Mucosa of gallbladder (tissue), 1 donor: ENCODE results near the gene ATCAY. TPM values are rescaled to one million over a fixed set of nuclear protein-coding genes. Genes with fewer than 3 reads are reported as not detected.
"Not testable (repeated sequence)": the region's sequence is repeated elsewhere in the genome, so short reads cannot be mapped to it uniquely, and the experiment has no call there.

Source experiments
- DNase-seq: peaks from one replicate; pipeline ENCODE4 v3.0.0-alpha.2; 2020; ENCODE audit warnings: low spot score
- total RNA-seq: library from RNA; stranded (reverse); gene quantifications from one replicate; pipeline ENCODE4 v1.2.1, GENCODE V29; 2021
- donor health status: DM: no; HTN: no; CAD: no.

The ATCAY gene
- total RNA-seq, 1 donor from 2014 or later: 0.63 TPM

GRCh38 chr19:3902317-3902973, 22.0 kb downstream of the ATCAY start:
- no peak for DNase-seq

DNA sequence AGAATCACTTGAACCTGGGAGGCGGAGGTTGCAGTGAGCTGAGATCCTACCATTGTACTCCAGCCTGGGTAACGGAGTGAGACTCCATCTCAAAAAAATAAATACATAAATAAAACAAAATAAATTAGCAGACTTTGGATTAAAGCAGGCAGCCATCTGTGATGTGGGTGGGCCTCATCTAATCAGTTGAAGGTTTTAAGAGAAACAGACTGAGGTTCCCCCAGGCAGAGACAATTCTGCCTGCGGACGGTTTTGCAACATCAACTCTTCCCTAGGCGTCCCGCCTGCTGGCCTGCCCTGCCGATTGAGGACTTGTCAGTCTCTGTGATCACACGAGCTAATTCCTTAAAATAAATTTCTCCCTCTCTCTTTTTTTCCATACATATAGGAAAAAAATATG, 23.7 kb downstream of the ATCAY start:
- DNase-seq: no peak

- DNase-seq: no peak
Observed at GRCh38 chr19:3907626-3908265, 27.3 kb downstream of the ATCAY start.

DNA sequence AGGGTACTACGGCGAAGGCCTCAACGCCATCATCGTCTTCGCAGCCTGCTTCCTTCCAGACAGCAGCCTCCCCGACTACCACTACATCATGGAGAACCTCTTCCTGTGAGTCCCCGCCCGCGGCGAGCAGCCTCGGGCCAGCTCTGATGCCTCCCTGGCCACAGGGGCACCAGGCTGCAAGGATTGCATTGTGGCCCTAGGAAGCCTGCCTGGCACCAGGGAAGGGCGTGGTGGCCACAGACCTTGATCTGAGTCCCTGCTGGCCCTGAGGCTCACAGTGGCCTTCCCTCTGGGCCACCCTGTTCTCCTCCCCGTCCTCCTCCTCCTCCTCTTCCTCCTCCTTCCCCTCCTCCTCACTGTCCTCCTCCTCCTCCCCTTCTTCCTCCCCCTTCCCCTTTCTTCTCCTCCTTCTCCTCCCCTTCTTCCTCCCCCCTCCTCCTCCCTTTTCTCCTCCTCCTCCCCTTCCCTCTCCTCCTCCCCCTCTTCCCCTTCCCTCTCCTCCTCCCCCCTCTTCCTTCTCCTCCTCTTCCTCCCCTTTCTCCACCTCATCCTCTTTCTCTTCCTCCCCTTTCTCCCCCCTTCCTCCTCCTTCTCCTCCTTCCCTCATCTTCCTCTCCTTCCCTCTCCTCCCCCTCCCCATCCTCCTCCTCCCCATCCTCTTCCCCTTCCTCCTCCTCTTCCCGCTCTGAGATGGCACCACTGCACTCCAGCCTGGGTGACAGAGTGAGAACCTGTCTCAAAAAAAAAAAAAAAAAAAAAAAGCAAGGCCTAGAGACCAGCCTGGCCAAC, 28.0 kb downstream of the ATCAY start:
- DNase-seq: no peak

- no peak for DNase-seq
Observed at GRCh38 chr19:3910105-3910504, 29.6 kb downstream of the ATCAY start.

DNA sequence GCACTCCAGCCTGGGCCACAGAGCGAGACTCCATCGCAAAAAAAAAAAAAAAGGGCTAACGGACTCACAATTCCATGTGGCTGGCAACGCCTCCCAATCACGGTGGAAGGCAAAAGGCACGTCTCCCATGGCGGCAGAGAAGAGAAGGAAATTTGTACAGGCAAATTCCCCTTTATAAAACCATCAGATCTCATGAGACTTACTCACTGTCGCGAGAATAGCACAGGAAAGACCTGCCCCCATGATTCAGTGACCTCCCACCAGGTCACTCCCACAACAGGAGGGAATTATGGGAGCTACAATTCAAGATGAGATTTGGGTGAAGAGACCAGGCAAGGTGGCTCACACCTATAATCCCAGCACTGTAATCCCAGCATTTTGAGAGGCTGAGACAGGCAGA, 33.7 kb downstream of the ATCAY start:
- no peak for DNase-seq

GRCh38 chr19:3916033-3916432, 35.5 kb downstream of the ATCAY start:
- DNase-seq: no peak

DNA sequence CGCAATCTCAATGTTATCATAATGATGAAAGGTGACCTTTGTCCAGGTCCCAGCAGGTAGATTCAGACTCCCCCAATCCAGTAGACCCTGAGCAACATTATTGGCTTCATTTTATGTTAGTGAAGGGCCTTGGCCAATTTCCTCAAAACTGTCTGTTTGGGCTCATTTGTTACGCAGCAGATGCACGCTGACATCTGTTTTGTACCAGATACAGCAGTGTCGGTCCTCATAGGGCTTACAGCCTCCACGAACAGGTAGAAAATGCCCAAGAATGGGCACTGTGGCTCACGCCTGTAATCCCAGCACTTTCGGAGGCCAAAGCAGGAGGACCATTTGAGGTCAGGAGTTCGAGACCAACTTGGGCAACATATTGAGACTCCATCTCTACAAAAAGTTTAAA, 39.3 kb downstream of the ATCAY start:
- DNase-seq: no peak

- DNase-seq: no peak
Observed at GRCh38 chr19:3923096-3923758, 42.7 kb downstream of the ATCAY start.

DNA sequence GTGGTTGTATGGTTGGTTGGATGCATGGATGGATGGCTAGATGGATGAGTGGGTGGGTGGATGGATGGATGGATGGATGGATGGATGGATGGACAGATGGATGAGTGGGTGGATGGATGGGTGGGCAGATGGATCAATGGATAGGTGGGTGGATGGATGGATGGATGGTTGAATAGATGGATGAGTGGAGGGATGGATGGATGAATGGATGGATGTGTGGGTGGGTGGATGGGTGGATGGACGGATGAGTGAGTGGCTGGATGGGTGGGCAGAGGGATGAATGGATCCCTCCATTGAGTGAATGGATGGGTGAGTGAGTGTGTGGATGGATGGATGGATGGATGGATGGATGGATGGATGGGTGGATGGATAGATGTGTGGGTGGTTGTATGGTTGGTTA, 43.4 kb downstream of the ATCAY start:
- no peak for DNase-seq

GRCh38 chr19:3931041-3931440, 50.6 kb downstream of the ATCAY start:
- peak; percentile 27 for DNase-seq

DNA sequence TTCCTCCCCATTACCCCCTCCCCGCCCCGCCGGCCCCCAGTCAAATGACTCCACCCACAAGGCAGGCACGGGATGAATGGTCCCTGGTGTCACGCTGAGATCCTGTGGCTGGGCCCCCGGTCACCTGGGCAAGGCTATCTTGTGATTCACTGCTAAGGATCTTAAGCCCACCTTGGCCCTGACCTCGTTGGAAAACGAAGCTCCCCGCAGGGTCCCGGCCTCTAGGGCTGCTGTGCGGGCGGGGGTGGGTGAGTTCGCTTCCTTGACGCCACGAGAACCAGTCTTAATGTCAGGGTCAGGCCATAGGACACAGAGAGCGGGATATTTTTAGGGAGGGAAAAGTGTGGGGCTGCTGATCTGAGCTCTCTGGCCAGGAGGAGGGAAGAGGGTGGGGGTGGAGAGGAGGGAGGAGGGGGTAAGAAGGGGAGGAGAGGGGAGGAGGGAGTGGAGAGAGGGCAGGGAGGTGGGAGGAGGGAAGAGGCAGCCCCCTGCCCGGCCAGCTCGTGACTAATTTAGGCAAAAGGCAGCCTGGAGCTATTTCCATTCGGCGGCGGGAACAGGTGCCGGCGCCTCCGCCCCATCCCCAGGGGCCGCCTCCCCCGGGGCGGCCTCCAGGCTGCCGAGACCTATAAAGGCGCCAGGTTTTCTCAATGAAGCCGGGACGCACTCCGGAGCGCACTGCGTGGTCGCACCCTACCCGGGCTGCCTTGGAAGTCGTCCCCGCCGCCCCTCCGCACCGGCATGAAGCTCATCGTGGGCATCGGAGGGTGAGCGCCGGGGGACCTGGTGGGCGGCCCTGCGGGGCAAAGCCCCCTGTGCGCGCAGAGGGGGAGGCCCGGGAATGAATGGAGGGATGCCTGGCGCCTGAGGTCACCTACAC, 52.7 kb downstream of the ATCAY start, which contains the start of gene NMRK2:
NMRK2 (plus strand) TSS at position 139 of the 880 bp plus-strand sequence; CDS start at position 742, 603 bp downstream.
- no peak for DNase-seq

DNA sequence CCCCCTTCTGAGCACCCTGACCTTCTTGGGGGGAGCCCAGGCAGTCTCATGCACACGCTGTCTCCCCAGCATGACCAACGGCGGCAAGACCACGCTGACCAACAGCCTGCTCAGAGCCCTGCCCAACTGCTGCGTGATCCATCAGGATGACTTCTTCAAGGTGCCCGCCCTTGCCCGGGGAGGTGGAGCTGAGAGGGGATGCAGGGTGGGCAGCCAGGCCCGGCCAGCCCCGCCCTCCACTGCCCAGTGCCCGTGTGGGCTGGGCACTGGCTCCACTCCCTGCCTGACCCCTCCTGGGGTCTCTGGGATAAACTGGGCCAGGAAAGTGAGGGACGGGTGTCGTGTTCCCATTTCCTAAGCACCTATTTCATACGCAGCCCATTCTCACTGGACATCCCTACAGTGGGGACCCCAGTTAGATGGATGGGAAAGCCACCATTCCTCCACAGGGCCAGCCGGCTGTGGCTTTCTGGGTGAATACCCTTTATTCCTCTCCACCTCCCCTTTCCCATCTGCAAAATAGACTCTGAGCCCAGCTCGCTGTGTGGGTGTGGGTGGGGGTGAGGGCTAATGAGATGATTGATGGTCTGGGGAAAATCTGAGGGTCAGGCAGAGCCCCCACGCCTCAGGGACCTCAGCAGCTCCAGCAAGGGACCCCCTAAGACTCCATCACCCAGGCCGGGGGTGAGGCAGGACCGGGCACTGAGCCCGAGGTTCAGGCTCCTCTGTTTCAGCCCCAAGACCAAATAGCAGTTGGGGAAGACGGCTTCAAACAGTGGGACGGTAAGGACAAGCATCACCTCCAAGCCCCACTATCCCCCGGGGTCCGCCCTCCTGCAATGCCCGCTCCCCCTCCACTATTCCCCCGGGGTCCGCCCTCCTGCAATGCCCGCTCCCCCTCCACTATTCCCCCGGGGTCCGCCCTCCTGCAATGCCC, 56.3 kb downstream of the ATCAY start:
- DNase-seq: no peak

- not testable (repeated sequence) for DNase-seq
Observed at GRCh38 chr19:3938300-3938950, 57.9 kb downstream of the ATCAY start.

DNA sequence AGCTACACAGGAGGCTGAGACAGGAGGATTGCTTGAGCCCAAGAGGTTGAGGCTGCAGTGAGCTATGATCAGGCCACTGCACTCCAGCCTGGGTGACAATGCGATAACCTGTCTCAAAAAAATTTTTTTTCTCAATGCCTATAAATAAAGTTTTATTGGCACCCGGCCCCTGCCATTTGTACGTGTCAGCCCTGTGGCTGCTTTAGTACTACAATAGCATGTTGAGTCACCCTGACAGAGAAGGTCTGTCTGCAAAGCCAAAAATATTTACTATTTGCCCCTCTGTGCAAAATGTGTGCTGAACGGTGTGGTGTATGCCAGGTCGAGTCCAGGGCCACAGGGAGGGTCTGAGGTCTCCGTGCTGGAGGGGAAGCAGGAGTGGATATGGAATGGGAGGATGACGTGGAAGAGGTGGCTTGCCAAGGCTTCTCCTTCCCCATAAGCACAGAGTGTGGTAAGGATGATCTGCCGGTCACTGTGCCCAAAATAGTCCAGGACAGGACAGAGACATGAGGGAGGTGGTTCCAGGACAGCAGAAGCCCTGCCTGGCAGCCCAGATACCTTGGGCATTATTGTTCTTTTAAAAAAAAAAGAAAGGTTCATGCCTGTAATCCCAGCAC, 62.4 kb downstream of the ATCAY start:
- no peak for DNase-seq

GRCh38 chr19:3944018-3944721, 63.7 kb downstream of the ATCAY start:
- no peak for DNase-seq

DNA sequence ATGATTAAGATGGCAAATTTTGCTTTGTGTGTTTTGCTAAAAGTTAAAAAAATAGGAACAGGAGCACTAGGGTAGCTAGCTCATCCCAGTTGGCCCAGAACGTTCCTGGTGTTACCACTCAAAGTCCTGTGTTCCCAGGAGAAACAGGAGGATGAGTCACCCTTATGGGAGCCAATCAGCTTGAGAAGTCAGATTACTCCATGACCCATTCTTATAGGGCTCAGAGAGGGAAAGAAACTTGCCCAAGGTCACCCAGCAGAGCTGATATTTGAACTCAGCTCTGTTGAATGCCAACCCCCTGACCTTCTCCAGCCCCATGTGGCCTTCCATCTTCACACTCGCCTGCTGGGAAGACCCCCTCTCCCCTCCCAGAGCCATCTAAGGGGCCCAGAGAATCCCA, 65.4 kb downstream of the ATCAY start:
- DNase-seq: no peak

GRCh38 chr19:3947316-3947933, 66.9 kb downstream of the ATCAY start:
- not testable (repeated sequence) for DNase-seq
